ENCODE measurements around the gene FBN3. TPM values are rescaled to one million over a fixed set of nuclear protein-coding genes. Genes with fewer than 3 reads are reported as not detected.

Gene FBN3
- total RNA-seq, 4 donors from 2014 or later = 0.13 to 8.7 (median 2.5) TPM

GRCh38 chr19:8097681-8098567 lies 51.5 kb downstream of the FBN3 start:
- no peak for TF ChIP-seq POLR2A (IDR thresholded peaks at IDR 0.05)
- TF ChIP-seq, protein P1, sequence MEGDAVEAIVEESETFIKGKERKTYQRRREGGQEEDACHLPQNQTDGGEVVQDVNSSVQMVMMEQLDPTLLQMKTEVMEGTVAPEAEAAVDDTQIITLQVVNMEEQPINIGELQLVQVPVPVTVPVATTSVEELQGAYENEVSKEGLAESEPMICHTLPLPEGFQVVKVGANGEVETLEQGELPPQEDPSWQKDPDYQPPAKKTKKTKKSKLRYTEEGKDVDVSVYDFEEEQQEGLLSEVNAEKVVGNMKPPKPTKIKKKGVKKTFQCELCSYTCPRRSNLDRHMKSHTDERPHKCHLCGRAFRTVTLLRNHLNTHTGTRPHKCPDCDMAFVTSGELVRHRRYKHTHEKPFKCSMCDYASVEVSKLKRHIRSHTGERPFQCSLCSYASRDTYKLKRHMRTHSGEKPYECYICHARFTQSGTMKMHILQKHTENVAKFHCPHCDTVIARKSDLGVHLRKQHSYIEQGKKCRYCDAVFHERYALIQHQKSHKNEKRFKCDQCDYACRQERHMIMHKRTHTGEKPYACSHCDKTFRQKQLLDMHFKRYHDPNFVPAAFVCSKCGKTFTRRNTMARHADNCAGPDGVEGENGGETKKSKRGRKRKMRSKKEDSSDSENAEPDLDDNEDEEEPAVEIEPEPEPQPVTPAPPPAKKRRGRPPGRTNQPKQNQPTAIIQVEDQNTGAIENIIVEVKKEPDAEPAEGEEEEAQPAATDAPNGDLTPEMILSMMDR (IDR thresholded peaks at IDR 0.05) = no peak
- WGBS, 2 donors = 82 to 92% methylated on average over 5 of the region's 5 CpGs
- no peaks in the 10 kb centered on the region for H3K4me1 ChIP-seq
- no peaks in the 10 kb centered on the region for H3K36me3 ChIP-seq
- intact Hi-C loops (cut with DNase I) = no loop called here
- H3K27me3 ChIP-seq = no peaks in the 10 kb centered on the region
- no peak for DNase-seq
- no peak overlapping the region for H3K4me3 ChIP-seq (replicated peaks in 1 of 3)
- no peak overlapping the region for H3K27ac ChIP-seq
- H3K9me3 ChIP-seq = no peaks in the 10 kb centered on the region

DNA sequence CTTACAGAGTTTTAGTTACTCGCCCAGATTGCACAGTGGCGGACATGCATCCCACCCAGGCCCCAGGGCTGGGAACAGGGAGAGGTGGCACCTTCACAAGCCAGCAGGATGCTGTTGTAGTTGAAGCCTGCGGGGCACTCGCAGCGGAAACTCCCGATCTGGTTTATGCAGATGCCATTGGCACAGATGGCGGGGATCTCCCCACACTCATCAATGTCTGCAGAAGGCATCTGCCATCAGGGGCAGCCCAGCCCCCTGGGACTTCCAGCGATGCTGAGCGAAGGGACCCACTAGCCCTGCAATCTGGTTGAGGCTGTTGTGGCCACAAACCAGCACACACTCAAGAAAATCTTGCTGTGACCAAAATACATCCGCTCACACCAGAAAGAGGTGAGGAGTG lies 52.2 kb downstream of the FBN3 start:
- H3K27ac ChIP-seq = no peak overlapping the region
- no peaks in the 10 kb centered on the region for H3K4me1 ChIP-seq
- H3K27me3 ChIP-seq = no peaks in the 10 kb centered on the region
- H3K4me3 ChIP-seq (replicated peaks in 1 of 3) = no peak overlapping the region
- DNase-seq = no peak
- 93 to 94% methylated on average over 10 of the region's 10 CpGs for WGBS, 2 donors
- TF ChIP-seq POLR2A (IDR thresholded peaks at IDR 0.05) = no peak
- TF ChIP-seq, protein P1 (IDR thresholded peaks at IDR 0.05) = no peak
- no peaks in the 10 kb centered on the region for H3K36me3 ChIP-seq
- no peaks in the 10 kb centered on the region for H3K9me3 ChIP-seq
- intact Hi-C loops (cut with DNase I) = no loop called here

- DNase-seq = no peak
- no peaks in the 10 kb centered on the region for H3K9me3 ChIP-seq
- no peaks in the 10 kb centered on the region for H3K4me1 ChIP-seq
- H3K27me3 ChIP-seq = no peaks in the 10 kb centered on the region
- no peak overlapping the region for H3K4me3 ChIP-seq (replicated peaks in 1 of 3)
- WGBS, 2 donors = 100% methylated on average over 2 to 3 of the region's 3 CpGs
- intact Hi-C loops (cut with DNase I) = no loop called here
- H3K27ac ChIP-seq = no peak overlapping the region
- no peaks in the 10 kb centered on the region for H3K36me3 ChIP-seq
- no peak for TF ChIP-seq POLR2A (IDR thresholded peaks at IDR 0.05)
- TF ChIP-seq, protein P1 (IDR thresholded peaks at IDR 0.05) = no peak
Observed at GRCh38 chr19:8096071-8096470, 53.3 kb downstream of the FBN3 start.

DNA sequence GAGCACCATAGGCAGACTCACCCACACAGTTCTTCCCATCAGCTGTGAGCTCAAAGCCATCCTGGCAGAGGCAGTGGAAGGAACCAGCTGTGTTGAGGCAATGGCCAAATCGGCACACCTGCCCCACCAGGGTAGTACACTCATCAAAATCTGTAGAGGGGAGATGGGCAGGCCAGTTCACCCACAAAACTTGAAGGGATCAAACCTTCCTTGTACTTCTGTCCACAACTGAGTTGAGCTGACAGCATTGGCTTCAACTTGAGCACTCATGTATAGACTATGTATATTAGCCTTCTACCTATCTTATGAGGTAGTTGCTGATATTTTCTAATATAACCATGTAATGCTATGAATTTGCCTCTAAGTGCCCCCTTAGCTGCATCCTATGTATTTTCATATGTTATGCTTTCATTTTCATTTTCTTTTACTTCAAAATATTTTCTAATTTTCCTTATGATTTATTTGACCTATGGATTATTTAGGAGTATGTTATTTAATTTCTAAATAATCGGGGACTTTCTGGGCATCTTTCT lies 54.0 kb downstream of the FBN3 start:
- H3K4me1 ChIP-seq = no peaks in the 10 kb centered on the region
- no peaks in the 10 kb centered on the region for H3K36me3 ChIP-seq
- TF ChIP-seq, protein P1 (IDR thresholded peaks at IDR 0.05) = no peak
- no peak for TF ChIP-seq POLR2A (IDR thresholded peaks at IDR 0.05)
- no peaks in the 10 kb centered on the region for H3K9me3 ChIP-seq
- intact Hi-C loops (cut with DNase I) = no loop called here
- no peaks in the 10 kb centered on the region for H3K27me3 ChIP-seq
- H3K4me3 ChIP-seq (replicated peaks in 1 of 3) = no peak overlapping the region
- no peak for DNase-seq
- no peak overlapping the region for H3K27ac ChIP-seq
- WGBS, 2 donors = 89 to 93% methylated on average over 2 of the region's 2 CpGs

DNA sequence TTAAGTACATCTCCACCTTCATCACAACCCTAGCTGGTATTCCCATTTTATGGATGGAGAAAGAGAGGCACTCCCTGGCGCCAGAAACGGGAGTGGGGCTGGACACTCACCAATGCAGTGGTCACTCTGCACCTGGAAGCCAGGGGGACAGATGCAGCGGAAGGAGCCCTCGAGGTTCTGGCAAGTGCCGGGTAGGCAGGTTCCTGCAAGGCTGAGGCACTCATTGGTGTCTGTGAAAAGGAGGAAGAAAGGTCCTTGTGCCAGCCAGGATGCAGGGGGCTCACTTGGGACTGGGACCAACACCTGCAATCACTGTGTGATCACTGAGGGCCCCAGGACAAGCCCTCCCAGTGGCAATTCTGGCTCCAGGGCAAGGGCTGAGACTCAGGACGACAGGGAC lies 55.1 kb downstream of the FBN3 start:
- WGBS, 2 donors = 89 to 96% methylated on average over 5 to 6 of the region's 6 CpGs
- Histone ChIP-seq H3K9me3 (no peaks in the 10 kb centered on the region), H3K27ac (no peak overlapping the region), H3K27me3 (no peaks in the 10 kb centered on the region), H3K36me3 (no peaks in the 10 kb centered on the region), H3K4me1 (no peaks in the 10 kb centered on the region), H3K4me3 (replicated peaks in 1 of 3) (no peak overlapping the region)
- no peak for DNase-seq
- TF ChIP-seq, protein P1 (IDR thresholded peaks at IDR 0.05) = no peak
- TF ChIP-seq POLR2A (IDR thresholded peaks at IDR 0.05) = no peak
- intact Hi-C loops (cut with DNase I) = no loop called here
